GM04504 (cell line): ENCODE measurements around the gene CACNB3.
"Not testable (repeated sequence)": the region's sequence is repeated elsewhere in the genome, so short reads cannot be mapped to it uniquely, and the experiment has no call there.

Experiments used
- DNase-seq: peaks from one replicate; pipeline ENCODE4 v3.0.0-alpha.2; 2012; ENCODE audit warnings: low read depth

The CACNB3 gene

DNA sequence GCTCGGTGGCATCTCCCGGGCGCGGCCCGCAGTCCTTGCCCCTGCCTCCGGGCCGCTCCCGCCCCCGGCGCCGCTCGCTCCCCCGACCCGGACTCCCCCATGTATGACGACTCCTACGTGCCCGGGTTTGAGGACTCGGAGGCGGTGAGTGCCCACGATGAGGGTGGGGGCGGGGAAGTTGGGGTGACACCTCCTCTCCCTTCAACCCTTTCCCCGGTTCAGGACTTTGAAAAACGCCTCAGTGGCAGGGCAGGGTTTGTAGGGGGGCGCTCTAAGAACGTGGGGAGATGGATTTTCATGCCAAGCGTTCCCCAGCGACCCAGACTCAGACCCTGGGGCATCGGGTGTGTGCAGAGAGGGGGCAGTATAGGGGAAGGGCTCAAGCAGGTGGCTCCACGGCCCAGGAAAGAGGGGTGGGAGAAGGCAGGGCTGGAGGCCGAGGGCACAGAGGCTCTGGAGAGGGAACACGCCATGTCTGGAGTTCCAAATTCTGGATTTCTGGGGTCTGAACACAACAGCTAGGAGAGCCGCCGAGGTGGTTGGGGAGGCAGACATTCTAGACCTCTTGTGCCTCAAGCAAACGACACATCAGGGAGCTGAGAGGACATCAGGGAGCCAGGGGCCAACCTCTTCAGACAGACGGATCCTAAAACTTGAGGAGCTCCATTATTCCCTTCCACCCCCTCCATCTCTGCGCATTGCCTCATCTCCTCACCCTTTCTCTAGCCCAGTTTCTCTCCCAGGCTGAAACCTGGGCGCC, 715 bp downstream of the CACNB3 start:
- DNase-seq = no peak

DNA sequence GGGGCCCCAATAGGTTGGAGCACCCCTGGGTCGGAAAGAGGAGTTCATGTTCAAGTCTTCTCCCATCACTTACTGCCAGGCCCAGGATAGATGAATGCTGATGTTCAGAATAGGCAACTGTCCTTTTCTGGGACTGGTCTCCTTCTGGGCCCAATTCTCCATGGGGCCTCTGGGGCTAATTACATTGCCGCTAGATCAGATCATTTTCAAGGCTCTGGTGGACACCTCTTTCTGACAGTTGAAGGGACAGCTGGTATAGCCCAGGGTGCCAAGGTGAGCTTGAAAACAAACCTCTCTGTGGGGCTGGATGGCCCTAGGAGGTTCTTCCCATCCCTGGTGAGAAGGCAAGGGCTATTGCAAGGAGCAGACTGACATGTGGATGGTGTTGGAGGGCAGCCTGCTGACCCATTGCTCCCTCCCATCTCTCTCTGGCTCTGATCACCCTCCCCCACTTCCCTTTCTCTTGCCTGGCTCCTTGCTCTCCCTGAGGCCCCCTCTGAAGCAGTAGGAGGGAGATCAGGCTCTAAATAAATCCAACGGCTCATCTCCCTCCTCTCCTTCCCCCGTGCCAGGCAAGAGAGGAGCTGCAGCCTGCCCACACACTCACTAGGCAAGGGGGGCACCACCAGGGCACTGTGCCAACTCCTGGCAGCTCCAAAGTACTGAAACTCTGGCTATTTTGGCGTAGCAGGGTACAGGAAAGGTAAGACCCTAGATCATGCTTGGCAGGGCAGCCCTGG, 1.9 kb downstream of the CACNB3 start:
- DNase-seq = no peak

DNA sequence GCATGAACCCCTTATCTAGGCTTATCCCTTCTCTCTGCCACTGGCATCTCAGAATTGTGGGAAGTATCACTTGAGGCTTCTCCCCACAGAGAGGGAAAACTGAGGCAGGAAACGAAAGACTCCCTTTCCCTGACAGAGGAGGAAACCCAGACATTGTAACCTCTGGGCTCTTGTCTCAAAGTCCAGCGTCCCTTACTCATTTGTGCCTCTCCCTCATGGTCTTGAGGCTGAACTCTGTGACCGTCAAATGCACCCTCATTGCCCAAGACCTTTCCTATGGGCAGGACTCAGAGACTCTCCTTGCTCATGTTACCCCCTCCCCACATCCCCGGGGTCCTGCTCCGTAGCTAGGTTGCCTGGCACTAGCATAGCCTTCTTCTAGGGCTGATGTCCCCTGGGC, 3.8 kb downstream of the CACNB3 start:
- DNase-seq = no peak

DNA sequence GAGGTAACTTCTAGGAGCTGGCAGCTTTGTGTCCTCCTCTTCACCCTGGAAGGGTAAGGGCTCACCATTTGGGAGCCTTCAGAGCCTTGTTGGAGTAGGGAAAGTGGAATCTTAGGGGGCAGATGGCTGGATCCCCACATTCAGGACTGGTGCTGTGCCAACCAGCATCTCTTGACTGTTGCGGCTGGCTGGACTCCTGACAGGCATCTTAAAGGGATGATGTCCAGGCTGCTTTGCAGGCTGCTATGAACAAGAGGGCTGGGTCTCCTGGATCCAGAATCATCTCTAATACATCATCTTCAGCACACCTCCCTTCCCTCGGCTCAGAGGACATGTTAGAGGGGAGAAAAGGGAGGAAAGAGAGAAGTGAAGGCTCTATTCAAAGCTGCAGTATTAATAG, 4.4 kb downstream of the CACNB3 start:
- no peak for DNase-seq

DNA sequence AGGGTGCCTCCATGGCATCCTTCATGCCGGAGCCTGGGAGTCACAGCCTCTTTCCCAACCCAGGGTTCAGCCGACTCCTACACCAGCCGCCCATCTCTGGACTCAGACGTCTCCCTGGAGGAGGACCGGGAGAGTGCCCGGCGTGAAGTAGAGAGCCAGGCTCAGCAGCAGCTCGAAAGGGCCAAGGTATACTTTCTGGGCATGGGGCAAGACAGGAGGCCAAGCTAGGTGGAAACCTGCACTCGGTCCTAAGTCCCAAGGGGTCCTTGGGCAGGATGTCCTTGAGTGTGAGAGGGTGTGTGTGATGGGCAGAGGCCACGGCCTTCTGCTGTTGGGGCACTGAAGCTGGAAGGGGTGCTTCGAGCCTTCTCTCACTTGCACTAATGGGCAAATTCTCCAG, 5.0 kb downstream of the CACNB3 start:
- DNase-seq = no peak

DNA sequence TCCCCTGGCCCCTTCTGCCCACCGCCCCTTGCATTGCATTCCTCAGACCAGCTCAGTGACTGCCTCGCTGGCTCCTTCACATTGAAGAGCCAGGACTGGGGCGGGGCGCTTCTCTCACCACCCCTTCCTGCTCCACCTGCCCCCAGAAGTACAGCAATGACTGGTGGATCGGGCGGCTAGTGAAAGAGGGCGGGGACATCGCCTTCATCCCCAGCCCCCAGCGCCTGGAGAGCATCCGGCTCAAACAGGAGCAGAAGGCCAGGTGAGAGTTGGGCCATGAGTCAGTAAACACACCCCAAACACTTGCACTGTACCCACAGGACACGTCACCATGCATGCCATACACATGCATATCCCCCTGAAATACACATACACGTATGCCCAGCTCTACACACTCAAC, 5.8 kb downstream of the CACNB3 start:
- no peak for DNase-seq

DNA sequence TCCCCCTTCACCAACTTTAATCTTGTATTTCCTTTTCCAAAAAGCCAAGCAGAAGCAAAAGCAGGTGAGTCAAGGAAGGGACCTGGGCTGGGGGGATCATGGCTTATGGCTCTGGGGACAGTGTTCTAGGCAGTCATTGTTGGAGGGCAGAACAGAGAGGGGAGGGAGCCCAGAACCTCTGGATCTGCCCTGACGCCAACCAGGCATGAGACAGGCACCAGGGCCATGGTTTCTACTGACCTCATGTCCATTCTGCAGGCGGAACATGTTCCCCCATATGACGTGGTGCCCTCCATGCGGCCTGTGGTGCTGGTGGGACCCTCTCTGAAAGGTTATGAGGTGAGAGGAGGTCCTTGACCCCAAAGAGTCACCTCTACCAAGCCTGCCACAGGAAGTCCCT, 6.6 kb downstream of the CACNB3 start:
- no peak for DNase-seq

DNA sequence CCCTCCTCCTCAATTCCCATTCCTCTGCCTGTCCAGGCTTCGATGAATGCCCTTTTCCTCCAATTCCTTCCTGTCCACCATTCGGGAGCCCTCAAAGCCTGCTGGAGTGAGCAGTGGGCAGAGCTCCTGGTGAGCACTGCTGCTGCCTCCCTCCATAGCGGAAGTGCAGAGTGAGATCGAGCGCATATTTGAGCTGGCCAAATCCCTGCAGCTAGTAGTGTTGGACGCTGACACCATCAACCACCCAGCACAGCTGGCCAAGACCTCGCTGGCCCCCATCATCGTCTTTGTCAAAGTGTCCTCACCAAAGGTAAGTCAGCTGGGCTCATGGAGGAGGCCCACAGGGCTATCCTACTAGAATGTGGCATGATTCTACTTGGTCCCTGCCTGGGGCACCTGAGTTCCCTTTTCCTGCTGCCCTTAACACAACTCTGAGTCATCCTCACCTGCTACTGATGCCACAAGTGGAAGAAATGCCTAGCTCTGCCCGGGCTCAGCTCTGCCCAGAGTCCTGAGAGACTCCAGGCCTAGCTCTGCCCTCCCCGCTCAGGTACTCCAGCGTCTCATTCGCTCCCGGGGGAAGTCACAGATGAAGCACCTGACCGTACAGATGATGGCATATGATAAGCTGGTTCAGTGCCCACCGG, 8.0 kb downstream of the CACNB3 start:
- no peak for DNase-seq

DNA sequence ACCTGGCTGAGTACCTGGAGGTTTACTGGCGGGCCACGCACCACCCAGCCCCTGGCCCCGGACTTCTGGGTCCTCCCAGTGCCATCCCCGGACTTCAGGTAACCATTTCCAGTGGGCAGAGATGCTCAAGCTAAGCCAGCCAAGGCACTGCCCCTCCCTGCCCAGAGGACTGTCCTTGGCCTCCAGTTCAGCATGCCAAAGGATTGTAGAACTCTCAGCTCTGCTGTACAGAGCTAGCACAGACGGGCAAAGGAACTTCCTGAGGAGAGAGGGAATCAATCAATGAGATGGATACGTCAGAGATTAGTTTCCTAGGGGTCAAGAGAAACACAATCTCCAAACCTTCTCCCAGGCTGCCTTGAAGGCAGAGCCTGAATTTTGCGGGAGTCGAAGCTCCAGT, 8.7 kb downstream of the CACNB3 start:
- no peak for DNase-seq

DNA sequence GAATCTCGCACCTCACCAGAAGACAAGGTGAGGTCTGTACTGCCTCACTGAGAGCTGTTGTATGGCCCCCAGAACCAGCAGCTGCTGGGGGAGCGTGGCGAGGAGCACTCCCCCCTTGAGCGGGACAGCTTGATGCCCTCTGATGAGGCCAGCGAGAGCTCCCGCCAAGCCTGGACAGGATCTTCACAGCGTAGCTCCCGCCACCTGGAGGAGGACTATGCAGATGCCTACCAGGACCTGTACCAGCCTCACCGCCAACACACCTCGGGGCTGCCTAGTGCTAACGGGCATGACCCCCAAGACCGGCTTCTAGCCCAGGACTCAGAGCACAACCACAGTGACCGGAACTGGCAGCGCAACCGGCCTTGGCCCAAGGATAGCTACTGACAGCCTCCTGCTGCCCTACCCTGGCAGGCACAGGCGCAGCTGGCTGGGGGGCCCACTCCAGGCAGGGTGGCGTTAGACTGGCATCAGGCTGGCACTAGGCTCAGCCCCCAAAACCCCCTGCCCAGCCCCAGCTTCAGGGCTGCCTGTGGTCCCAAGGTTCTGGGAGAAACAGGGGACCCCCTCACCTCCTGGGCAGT, 9.3 kb downstream of the CACNB3 start:
- DNase-seq = no peak

DNA sequence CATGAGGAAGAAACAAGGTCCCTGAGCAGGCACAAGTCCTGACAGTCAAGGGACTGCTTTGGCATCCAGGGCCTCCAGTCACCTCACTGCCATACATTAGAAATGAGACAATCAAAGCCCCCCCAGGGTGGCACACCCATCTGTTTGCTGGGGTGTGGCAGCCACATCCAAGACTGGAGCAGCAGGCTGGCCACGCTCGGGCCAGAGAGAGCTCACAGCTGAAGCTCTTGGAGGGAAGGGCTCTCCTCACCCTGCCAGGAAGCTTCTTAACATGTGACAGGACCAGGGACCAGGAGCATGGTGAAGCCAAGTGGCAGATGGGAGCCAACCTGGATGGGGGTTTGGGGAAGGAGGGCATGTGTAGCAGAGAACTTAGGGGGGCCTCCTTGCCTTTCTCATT, 10.0 kb downstream of the CACNB3 start:
- DNase-seq = no peak

DNA sequence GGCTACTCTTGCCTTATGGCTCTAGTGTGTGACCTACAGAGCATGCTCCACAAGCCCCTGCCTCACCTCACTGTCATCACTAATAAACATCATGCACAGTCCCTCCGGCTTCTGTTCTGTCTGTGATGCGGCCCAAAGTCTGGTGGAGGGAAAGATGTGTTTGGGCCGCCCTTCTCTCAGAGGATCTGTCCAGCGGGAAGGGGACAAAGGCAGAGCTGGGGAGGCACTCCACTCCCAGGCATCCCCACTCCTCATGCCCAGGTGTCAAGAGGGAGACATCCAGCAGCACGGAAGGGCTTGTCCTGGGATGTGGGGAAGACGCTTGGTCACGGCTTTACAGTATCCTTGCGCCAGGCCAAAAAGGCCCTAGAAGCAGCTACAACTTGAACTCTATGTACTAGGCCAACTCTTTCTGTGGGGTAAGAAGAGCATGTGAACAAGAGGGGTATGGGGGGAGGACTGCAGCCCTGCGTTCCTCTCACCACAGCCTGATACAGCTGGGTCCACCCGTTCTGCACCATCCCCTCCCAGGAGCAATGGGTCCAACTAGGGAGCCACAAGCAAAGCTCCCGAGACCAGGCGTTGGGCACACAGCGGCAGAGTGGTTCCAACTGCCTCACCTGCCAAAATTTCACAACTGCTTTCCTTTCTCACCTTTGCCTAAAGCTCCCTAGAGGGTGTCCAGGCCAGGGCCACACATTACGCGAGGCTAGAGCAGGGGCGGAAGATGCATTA, 10.7 kb downstream of the CACNB3 start:
- no peak for DNase-seq

DNA sequence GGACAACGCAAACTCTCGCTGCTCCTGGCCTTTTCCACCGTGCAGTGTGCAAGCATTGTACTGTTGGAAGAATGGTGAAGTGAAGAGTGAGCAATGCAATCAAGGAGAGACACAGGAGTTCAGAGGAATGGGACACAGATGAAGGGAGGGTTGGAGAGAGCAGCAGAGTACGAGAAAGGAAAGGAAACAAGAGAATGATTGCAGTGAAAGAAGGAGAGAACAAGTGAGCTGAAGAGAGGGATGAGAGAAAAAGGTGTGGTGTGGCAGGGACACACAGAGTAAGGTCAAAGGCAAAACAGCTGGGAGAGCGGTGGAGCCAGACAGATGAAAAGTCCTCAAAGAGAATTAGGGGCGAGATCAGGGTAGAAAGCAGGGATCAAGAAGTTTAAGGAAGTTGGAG, 13.0 kb downstream of the CACNB3 start:
- no peak for DNase-seq

DNA sequence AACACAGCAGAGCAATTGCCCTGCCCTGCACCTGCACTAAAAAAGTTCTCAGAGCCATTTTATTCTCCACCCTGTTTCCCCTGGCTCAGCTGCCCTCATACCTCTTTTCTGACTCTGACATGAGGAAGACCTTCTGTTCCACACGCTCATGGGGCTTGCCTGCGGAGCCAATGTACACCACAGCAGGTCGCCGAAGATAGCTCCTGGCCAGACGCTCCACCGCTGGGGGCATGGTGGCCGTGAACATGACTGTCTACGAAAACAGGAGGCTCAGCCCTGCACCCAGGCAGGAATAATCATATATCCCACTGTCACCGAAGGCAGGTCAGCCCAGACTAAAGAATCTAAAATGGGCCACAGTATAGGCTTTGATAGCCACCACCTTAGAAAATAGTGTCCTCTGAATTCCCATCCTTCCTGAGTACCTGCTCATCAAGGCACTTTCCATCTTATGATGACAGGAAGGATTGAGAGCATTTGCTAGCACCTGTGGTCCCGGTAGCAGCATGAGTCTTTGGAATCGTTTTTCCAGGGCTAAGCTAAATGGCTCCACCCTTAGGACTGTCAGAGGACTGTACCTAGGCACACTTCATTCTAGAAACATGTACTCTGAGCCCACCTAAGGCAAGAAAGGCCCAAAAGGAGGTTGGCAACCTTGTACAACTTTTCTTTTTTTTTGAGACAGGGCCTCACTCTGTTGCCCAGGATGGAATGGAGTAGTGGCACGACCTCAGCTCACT, 14.2 kb downstream of the CACNB3 start:
- DNase-seq = no peak

DNA sequence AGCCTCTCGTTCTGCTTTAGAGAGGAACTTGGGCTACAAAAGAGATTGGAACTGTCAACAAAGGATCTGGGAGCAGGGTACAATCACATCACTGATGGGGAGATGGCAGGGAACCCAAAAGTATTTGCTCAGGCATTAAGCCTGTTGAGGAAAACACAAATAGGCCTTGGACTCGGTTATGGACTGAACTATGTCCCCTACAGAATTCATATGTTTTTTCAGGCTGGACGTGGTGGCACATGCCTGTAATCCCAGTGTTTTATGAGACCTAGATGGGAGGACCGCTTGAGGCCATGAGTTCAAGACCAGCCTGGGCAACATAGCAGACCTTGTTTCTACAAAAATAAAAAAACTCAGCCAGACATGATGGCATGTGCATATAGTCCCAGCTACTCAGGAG, 19.8 kb downstream of the CACNB3 start:
- no peak for DNase-seq

DNA sequence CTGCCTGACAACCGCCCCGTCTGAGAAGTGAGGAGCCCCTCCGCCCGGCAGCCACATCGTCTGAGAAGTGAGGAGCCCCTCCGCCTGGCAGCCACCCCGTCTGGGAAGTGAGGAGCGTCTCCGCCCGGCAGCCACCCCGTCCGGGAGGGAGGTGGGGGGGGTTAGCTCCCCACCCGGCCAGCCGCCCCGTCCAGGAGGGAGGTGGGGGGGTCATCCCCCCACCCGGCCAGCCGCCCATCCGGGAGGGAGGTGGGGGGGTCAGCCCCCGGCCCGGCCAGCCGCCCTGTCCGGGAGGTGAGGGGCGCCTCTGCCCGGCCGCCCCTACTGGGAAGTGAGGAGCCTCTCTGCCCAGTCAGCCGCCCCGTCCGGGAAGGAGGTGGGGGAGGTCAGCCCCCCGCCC, 23.7 kb downstream of the CACNB3 start:
- not testable (repeated sequence) for DNase-seq

DNA sequence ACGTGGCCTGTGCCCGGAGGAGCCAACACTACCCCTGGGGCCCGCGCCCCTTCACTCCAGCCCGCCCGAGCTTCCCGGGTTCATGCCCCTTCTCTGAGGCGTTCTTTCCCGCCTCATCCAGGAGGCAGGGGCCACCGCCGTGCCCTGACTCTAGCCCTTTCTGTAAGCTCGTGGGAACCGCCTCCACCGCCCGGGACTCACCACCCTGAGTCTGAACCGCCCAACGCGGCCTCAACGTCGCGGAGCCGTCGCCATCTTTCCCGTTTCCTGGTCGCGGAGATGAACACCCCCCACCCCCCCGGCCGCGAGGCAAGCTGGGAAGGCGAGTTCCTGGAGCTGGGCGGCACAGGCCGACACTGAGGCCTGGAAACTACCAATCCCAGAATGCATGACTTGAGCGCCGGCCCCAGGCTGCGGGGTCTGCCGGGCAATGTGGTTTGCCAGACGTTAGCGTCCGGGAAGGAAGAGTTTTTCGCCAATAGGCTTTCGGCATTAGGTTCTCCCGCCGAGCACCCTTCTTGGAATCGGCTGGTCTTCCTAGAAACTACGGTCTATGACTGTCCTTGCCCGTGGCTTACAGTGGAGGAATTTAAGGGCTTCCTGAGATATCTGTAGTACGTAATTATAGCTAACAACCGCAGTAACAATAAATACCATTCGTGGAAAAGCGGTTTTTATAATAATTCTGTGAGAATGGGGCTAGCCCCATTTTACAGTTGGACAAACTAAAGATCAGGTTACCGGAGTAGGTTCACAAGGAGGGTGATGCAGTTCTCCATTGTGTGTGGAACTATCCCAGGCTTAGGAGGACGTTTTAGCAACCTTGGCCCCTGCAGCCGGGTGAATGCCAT, 33.8 kb downstream of the CACNB3 start, which contains the start of gene DDX23:
Gene DDX23, minus strand, starts transcription at position 281 of the 851 bp plus-strand sequence. CDS start 6,381 bp downstream, outside the sequence.
- peak; percentile 94 for DNase-seq

DNA sequence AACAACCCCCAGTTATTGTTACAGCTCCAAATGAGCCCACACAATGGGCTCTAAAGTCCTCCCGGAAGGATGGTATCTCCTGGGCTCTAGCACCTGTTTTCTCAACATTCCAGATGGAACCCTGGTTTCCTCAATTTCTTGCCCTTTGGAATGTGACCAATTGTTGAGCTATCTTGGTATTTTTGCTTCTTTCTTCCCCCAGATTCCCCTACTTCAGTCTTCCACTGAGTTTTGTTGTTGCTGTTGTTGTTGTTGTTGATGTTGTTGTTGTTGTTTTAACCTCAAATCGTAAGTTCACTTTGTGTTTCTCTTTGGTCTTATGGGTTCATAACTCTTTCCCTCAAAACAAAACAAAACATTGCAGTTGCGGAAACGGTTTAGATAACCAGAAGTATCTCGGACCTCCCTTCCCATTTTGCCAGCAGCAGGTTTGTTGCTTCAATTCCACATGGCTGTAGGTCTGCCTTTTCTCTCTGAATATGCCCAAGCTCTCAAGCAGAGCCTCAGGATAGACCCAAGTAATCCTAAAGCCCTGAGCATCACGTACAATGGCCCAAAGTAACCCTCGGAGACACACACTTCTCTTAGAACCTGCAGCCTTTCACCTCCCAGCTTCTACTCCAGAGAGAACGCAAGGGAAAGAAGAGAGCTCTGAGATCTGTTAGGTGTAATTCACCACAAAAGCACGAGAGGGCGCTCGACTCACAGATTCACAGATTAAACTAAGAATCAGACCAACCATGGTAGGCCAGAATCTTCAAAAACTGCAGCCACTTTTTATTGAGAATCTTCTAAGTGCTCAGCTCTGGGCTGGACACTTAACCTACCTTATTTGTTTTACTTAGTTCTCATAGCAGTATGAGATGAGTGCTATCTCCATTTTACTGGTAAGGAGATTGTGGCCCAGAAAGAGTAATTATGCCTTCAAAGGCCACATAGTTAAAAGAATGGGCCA, 34.7 kb downstream of the CACNB3 start:
- peak; percentile 77 for DNase-seq

DNA sequence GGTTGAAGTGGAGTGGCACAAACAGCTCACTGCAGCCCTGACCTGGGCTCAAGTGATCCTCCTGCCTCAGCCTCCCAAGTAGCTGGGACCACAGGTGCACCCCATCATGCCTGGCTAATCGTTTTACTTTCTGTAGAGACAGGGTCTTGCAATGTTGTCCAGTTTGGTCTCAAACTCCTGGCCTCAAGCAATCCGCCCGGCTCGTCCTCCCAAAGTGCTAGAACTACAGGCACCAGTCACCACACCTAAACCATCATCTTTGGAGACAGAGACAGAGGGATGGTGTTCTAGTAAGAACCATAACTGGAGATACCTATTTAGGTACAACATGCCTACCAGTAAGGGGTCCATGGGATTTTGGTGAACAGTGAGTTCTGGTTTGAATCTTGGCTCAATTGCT, 36.2 kb downstream of the CACNB3 start:
- DNase-seq = no peak
